MM.1S (cell line): ENCODE data around the gene DCDC2C.

Experiments
- CTCF ChIP-seq: fragments of 300-600 bp; sonication (generic); IDR thresholded peaks from 2 replicates; pipeline ENCODE4 v1.5.1; 2016; ENCODE audit warnings: antibody characterized with exemption, low read length, mixed read lengths
- EZH2 ChIP-seq: fragments of 300-600 bp; sonication (generic); optimal IDR thresholded peaks from 2 replicates; pipeline ENCODE3; 2017; ENCODE audit warnings: low read depth, mild to moderate bottlenecking, antibody characterized with exemption, low read length, mixed read lengths
- EZH2phosphoT487 ChIP-seq: fragments of 300-600 bp; sonication (generic); IDR thresholded peaks from 2 replicates; pipeline ENCODE4 v1.6.1; 2018; ENCODE audit warnings: antibody characterized with exemption, low read length

- TF ChIP-seq CTCF (no peak), EZH2phosphoT487 (no peak), EZH2 (no peak)
Observed at GRCh38 chr2:3847397-3848052, 144.2 kb downstream of the DCDC2C start.
